Lung (tissue), 12 donors: ENCODE measurements around the gene SH3RF2. TPM values are rescaled to one million over a fixed set of nuclear protein-coding genes. Genes with fewer than 3 reads are reported as not detected.

Experiments
- ATAC-seq: fragments of 200-7000 bp; cut with Tn5 transposase; one replicate; pipeline ENCODE4 v1.9.1; 2020; ENCODE audit warnings: moderate number of reproducible peaks; ENCODE audit not compliant: insufficient read depth, low FRiP score
- DNase-seq, 3 donors: peaks; one replicate each; pipeline ENCODE4 v3.0.0-alpha.2; 2013 to 2017
- H3K27ac ChIP-seq, 2 donors: one replicate each; pipeline ENCODE4 v1.5.1; 2013; ENCODE audit warnings: mild to moderate bottlenecking in 2 of 2, moderate library complexity in 2 of 2, control low read depth in 1 of 2, inconsistent platforms in 1 of 2, low read depth in 1 of 2, low read length in 1 of 2
- H3K27me3 ChIP-seq, 3 donors: one replicate each; pipeline ENCODE4 v1.5.1; 2013; ENCODE audit warnings: low read length in 2 of 3; ENCODE audit not compliant: control insufficient read depth in 3 of 3, insufficient read depth in 3 of 3
- H3K36me3 ChIP-seq, 4 donors: one replicate each; pipeline ENCODE4 v1.5.1; 2013; ENCODE audit warnings: low read length in 4 of 4, mild to moderate bottlenecking in 1 of 4, moderate library complexity in 1 of 4; ENCODE audit not compliant: control insufficient read depth in 4 of 4, insufficient read depth in 4 of 4
- H3K4me1 ChIP-seq, 5 donors: one replicate each; pipeline ENCODE4 v1.5.1; 2013; ENCODE audit warnings: low read length in 5 of 5, mild to moderate bottlenecking in 2 of 5, moderate library complexity in 1 of 5; ENCODE audit not compliant: control insufficient read depth in 5 of 5, insufficient read depth in 5 of 5
- H3K4me3 ChIP-seq: one replicate; pipeline ENCODE4 v1.5.1; 2013; ENCODE audit warnings: mild to moderate bottlenecking, control low read depth, moderate library complexity
- H3K9ac ChIP-seq, 2 donors: one replicate each; pipeline ENCODE4 v1.5.1; 2013; ENCODE audit warnings: low read length in 2 of 2, control low read depth in 1 of 2; ENCODE audit not compliant: insufficient read depth in 1 of 2
- H3K9me3 ChIP-seq, 4 donors: one replicate each; pipeline ENCODE4 v1.5.1; 2013; ENCODE audit warnings: low read length in 3 of 4, mild to moderate bottlenecking in 1 of 4, moderate library complexity in 1 of 4; ENCODE audit not compliant: control insufficient read depth in 4 of 4, insufficient read depth in 3 of 4
- WGBS, 2 donors: extraction: QIAGEN DNeasy Blood & Tissue Kit; methylation state at CpG; one replicate each; pipeline ENCODE4 v1.1.7; 2013; 5-methylcytosine and 5-hydroxymethylcytosine counted together
- polyA plus RNA-seq, 2 donors: library from polyadenylated mRNA; stranded (reverse); fragments of 200-250 nt; gene quantifications; one replicate each; pipeline ENCODE4 v1.2.1, GENCODE V29; 2013
- total RNA-seq, 2 donors: library from RNA; depleted of rRNA in 1 of 2; stranded (reverse); fragments of >200 nt in 1 of 2; gene quantifications; one replicate each; pipeline ENCODE4 v1.2.1, GENCODE V29; 2014 to 2021
- TF ChIP-seq, protein P1 (sequence below): IDR thresholded peaks from 2 replicates; pipeline ENCODE4 v1.5.1; 2012; ENCODE audit warnings: mild to moderate bottlenecking; ENCODE audit errors: control extremely low read depth, extremely low read depth
- donor health status: control.
- donor health status: control.
- donor health status: Bipolar disorder and iron deficiency.
- donor health status: healthy.
- donor health status: DM: yes; HTN: yes; CAD: no.

SH3RF2 gene
- total and polyA plus RNA-seq, 4 donors: 1.3 to 14.3 (median 5.0) TPM

DNA sequence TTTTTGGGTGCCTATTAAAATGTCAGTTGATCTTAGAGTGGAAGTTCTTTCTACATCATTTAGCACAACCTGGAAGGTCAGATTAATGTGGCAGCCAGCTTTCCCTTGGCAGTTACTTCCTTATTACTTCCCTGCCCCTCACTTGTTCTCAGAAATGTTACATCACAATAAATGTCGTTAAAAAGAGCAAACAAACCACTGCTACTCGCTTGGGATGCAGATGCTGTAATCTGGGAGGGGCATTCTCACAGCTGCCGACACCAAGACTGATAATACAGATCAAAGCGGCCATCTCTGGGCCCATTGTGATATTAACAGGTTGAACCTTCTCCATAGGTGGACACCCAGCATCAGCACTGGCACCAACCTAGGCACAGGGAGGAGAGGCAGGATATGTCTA is 139.7 kb downstream of the SH3RF2 start:
- Histone ChIP-seq H3K36me3 (no peaks in the 10 kb centered on the region), H3K9me3 (no peaks in the 10 kb centered on the region), H3K4me1 (peaks cover 0 to 8% (median 0%) of the 10 kb centered on the region in 5 donors), H3K27me3 (peaks cover 0 to 34% (median 15%) of the 10 kb centered on the region in 3 donors), H3K27ac (no peak overlapping the region), H3K9ac (no peak overlapping the region), H3K4me3 (no peak overlapping the region)
- WGBS, 2 donors: 12 to 31% methylated on average over 4 of the region's 4 CpGs
- ATAC-seq (no peak), DNase-seq (no peak)
- TF ChIP-seq, protein P1, sequence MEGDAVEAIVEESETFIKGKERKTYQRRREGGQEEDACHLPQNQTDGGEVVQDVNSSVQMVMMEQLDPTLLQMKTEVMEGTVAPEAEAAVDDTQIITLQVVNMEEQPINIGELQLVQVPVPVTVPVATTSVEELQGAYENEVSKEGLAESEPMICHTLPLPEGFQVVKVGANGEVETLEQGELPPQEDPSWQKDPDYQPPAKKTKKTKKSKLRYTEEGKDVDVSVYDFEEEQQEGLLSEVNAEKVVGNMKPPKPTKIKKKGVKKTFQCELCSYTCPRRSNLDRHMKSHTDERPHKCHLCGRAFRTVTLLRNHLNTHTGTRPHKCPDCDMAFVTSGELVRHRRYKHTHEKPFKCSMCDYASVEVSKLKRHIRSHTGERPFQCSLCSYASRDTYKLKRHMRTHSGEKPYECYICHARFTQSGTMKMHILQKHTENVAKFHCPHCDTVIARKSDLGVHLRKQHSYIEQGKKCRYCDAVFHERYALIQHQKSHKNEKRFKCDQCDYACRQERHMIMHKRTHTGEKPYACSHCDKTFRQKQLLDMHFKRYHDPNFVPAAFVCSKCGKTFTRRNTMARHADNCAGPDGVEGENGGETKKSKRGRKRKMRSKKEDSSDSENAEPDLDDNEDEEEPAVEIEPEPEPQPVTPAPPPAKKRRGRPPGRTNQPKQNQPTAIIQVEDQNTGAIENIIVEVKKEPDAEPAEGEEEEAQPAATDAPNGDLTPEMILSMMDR: no peak

DNA sequence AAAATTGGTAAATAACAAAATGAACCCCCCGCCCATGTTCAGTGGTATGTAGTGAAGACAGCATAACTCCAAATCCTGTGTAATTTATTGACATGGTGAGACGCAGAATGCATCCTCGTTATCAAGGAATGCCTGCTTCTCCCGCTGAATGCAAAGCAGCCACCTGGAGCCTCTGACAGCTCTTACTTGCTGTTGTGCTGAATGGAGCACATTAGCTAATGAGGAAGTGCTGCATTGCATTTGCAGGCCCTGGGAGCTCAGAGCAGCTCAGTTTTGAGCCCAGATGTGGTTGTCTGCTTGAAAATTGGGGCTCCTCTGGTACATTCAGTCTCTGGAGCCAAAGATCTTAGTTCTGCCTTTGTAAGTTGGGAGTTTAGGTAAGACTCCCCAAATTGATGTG is 140.1 kb downstream of the SH3RF2 start:
- WGBS, 2 donors: 53 to 62% methylated on average over 4 of the region's 4 CpGs
- no peak for ATAC-seq

DNA sequence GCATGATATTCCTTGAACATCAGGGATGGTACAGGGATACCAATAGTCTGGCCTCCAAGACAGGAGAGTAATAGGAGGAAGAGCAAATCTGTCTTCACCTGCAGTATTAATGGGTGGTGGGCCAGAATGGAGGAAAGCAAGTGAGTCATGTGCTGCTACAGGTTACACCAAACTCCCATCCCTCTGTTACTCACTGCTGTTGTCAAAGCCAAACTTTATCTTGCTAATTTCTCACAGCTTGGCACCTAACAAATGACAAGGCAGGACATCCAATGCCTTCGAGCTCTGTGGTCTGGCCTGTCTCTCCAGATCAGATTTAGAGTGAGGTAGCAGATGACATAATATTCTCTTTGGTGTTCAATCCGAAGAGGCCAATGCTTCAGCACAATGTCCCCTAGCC is 142.2 kb downstream of the SH3RF2 start:
- Histone ChIP-seq H3K9me3 (no peaks in the 10 kb centered on the region), H3K9ac (no peak overlapping the region), H3K27ac (no peak overlapping the region), H3K36me3 (no peaks in the 10 kb centered on the region), H3K4me3 (no peak overlapping the region), H3K27me3 (peaks cover 0 to 29% (median 13%) of the 10 kb centered on the region in 3 donors), H3K4me1 (peaks cover 0 to 13% (median 5%) of the 10 kb centered on the region in 5 donors)
- ATAC-seq: no peak
- no peak for DNase-seq
- TF ChIP-seq, protein P1: no peak
- WGBS, 2 donors: 64 to 94% methylated on average over 2 of the region's 2 CpGs

More for the DNA sequence above, 140.1 kb downstream of the SH3RF2 start:
- no peaks in the 10 kb centered on the region for H3K9me3 ChIP-seq
- H3K9ac ChIP-seq: no peak overlapping the region
- no peak overlapping the region for H3K27ac ChIP-seq
- H3K27me3 ChIP-seq: peaks cover 0 to 34% (median 15%) of the 10 kb centered on the region in 3 donors
- H3K4me1 ChIP-seq: peaks cover 0 to 7% (median 1%) of the 10 kb centered on the region in 5 donors
- TF ChIP-seq, protein P1: no peak
- no peak overlapping the region for H3K4me3 ChIP-seq
- no peaks in the 10 kb centered on the region for H3K36me3 ChIP-seq
- no peak for DNase-seq
